Measurements from ENCODE around the gene KCND2. TPM values are rescaled to one million over a fixed set of nuclear protein-coding genes. Genes with fewer than 3 reads are reported as not detected.

The KCND2 gene
- total and polyA plus RNA-seq, 2 of the 8 experiments (the other 6 are each of a cell fraction or from before 2014, with no cell fraction given) = 4.6 to 7.7 TPM

- Histone ChIP-seq H3K9me3 (ENCODE audit: insufficient read depth in 2 of 2, low read depth in 1 of 2, low read length in 1 of 2) (no peaks in the 10 kb centered on the region), H3K23me2 (ENCODE audit: low read depth, low read length) (no peaks in the 10 kb centered on the region; the same call in 1 of the 2 replicates), H4K20me1 (replicated peaks in 1 of 2; ENCODE audit: control insufficient read depth in 1 of 2, insufficient read depth in 2 of 2, low read length in 2 of 2) (no peaks in the 10 kb centered on the region), H2BK120ac (replicated peaks; ENCODE audit: low read depth, low read length) (no peak overlapping the region), H3K23ac (ENCODE audit: insufficient read length) (no peak overlapping the region), H2BK15ac (ENCODE audit: low read length) (no peak overlapping the region), H3K18ac (ENCODE audit: extremely low read depth, low read length) (no peak overlapping the region), H3K4me1 (replicated peaks in 1 of 4; ENCODE audit: control insufficient read depth in 3 of 4, insufficient read depth in 4 of 4, low read length in 3 of 4) (peaks cover 0 to 2% (median 0%) of the 10 kb centered on the region in 4 experiments; a peak in 2 of 7 replicates), H2BK20ac (ENCODE audit: low read length) (no peak overlapping the region), H3K4me3 (ENCODE audit: extremely low read depth in 1 of 4, insufficient read depth in 2 of 4, low read depth in 3 of 4, low read length in 4 of 4) (no peak overlapping the region), H2AK5ac (ENCODE audit: low read depth, low read length) (no peak overlapping the region), H3K79me2 (ENCODE audit: control insufficient read depth in 1 of 2, insufficient read depth in 2 of 2, low read length in 2 of 2) (no peaks in the 10 kb centered on the region), H3K36me3 (ENCODE audit: control insufficient read depth in 2 of 4, insufficient read depth in 4 of 4, low read length in 3 of 4) (no peaks in the 10 kb centered on the region), H3K14ac (ENCODE audit: insufficient read length) (no peak overlapping the region), H3K79me1 (ENCODE audit: low read depth, low read length) (no peaks in the 10 kb centered on the region), H4K91ac (replicated peaks; ENCODE audit: insufficient read length, low read length) (no peak overlapping the region), H3K4me2 (ENCODE audit: insufficient read depth in 1 of 2, low read depth in 2 of 2, low read length in 2 of 2) (no peak overlapping the region), H2BK12ac (ENCODE audit: low read depth, low read length) (no peak overlapping the region), H2BK5ac (ENCODE audit: low read depth, low read length) (no peak overlapping the region), H3K4ac (replicated peaks; ENCODE audit: insufficient read length, low read depth, low read length) (no peak overlapping the region), H3K9ac (replicated peaks in 1 of 4; ENCODE audit: extremely low read depth in 1 of 4, low read depth in 3 of 4, low read length in 3 of 4) (no peak overlapping the region), H3K56ac (replicated peaks; ENCODE audit: insufficient read length, low read depth, low read length) (no peak overlapping the region), H4K8ac (ENCODE audit: extremely low read depth, insufficient read depth, low read length) (no peak overlapping the region), H2AFZ (ENCODE audit: low read length) (no peak overlapping the region), H4K5ac (ENCODE audit: insufficient read length, low read depth, low read length) (no peak overlapping the region), H3K27ac (ENCODE audit: low read depth, low read length) (no peak overlapping the region), H3K27me3 (replicated peaks in 1 of 4; ENCODE audit: control insufficient read depth in 3 of 4, extremely low read depth in 1 of 4, insufficient read depth in 3 of 4, low read length in 3 of 4) (no peaks in the 10 kb centered on the region)
- ChIA-PET POLR2A (ENCODE audit: partially characterized antibody) (no interaction called here), CTCF (ENCODE audit: partially characterized antibody) (no interaction called here)
- 71% methylated on average over 3 of the region's 3 CpGs; no CpG with 5 or more reads in 1 of the 2 experiments for WGBS, 2 experiments (ENCODE audit: extremely low coverage in 1 of 2, insufficient coverage in 1 of 2, insufficient read length in 1 of 2, insufficient replicate concordance in 2 of 2, low coverage in 1 of 2, low lambda C conversion rate in 2 of 2, missing lambda C conversion rate in 1 of 2)
- no peak for DNase-seq (ENCODE audit: low read depth in 1 of 2, low spot score in 2 of 2)
- TF ChIP-seq TEAD4 (IDR thresholded peaks at IDR 0.05; ENCODE audit: low read depth, low read length) (no peak), CREB1 (IDR thresholded peaks at IDR 0.05) (no peak), ATF2 (IDR thresholded peaks at IDR 0.05; ENCODE audit: low read length) (no peak)
- no peak for FAIRE-seq
Measured at GRCh38 chr7:120586571-120586970, 313.6 kb downstream of the KCND2 start.
